C4-2B (cell line): ENCODE data around the gene SH3BGRL2.
A peak's percentile ranks its signal among the peaks of the same experiment; 100 is the strongest.

ENCODE experiments used
- H3K27ac ChIP-seq: fragments of 450-650 bp; 2 replicates; pipeline ENCODE4 v1.5.1; 2017
- ZFX ChIP-seq: fragments of 450-650 bp; IDR thresholded peaks from 2 replicates; pipeline ENCODE4 v1.6.1; 2017
- TF ChIP-seq, protein P1 (sequence below): fragments of 450-650 bp; conservative IDR thresholded peaks from 2 replicates; pipeline ENCODE4 v1.5.1; 2017; ENCODE audit warnings: mild to moderate bottlenecking

Gene SH3BGRL2

GRCh38 chr6:79687759-79688158, 56.6 kb downstream of the SH3BGRL2 start:
- no peak for TF ChIP-seq ZFX
- TF ChIP-seq, protein P1, sequence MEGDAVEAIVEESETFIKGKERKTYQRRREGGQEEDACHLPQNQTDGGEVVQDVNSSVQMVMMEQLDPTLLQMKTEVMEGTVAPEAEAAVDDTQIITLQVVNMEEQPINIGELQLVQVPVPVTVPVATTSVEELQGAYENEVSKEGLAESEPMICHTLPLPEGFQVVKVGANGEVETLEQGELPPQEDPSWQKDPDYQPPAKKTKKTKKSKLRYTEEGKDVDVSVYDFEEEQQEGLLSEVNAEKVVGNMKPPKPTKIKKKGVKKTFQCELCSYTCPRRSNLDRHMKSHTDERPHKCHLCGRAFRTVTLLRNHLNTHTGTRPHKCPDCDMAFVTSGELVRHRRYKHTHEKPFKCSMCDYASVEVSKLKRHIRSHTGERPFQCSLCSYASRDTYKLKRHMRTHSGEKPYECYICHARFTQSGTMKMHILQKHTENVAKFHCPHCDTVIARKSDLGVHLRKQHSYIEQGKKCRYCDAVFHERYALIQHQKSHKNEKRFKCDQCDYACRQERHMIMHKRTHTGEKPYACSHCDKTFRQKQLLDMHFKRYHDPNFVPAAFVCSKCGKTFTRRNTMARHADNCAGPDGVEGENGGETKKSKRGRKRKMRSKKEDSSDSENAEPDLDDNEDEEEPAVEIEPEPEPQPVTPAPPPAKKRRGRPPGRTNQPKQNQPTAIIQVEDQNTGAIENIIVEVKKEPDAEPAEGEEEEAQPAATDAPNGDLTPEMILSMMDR = no peak
- no peak overlapping the region for H3K27ac ChIP-seq

- TF ChIP-seq ZFX = no peak
- TF ChIP-seq, protein P1 = no peak
Measured at GRCh38 chr6:79694156-79694555, 63.0 kb downstream of the SH3BGRL2 start.

GRCh38 chr6:79694623-79695343, 63.7 kb downstream of the SH3BGRL2 start:
- TF ChIP-seq, protein P1 = peak; percentile 51
- no peak for TF ChIP-seq ZFX

More at GRCh38 chr6:79694156-79694555, 63.0 kb downstream of the SH3BGRL2 start:
- H3K27ac ChIP-seq = no peak overlapping the region

DNA sequence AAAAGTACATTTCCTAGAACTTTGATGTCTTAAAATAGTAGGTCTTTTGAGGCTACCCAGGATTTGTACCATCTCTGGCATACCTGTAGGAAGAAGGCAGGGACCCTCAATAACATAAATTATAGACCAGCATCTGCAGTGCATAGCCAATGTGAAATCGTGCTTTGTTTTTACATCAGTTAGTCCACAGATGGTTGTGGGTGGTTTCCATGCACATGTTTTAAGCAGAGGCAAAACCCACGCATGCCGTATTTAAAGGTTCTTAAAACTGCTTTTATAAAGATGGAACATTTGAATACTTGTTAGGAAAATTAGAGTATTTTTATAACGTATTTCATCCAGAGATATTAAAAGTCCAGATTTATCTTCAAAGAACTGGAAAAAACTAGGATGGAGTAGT, 66.3 kb downstream of the SH3BGRL2 start:
- no peak overlapping the region for H3K27ac ChIP-seq
- TF ChIP-seq ZFX = no peak
- TF ChIP-seq, protein P1 = no peak

More at GRCh38 chr6:79694623-79695343, 63.7 kb downstream of the SH3BGRL2 start:
- no peak overlapping the region for H3K27ac ChIP-seq

DNA sequence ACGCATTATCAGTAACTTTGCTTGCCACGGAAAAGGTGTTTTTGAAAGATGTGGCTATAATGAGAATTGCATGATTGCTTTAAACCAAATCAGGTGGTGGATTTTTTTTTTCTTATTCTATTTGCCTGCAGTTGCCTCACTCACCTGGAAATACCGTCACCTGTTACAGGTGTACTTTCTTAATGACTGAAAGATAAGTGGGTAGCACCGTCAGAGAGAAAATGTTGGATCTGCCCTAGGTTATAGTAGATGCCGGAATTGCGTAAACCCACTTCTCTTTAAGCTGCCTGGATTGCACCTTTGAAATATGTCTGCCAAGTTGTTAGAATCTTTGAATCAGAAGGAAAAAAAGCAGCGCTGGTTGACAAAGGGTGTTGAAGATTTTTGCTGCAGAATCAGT, 68.5 kb downstream of the SH3BGRL2 start:
- TF ChIP-seq, protein P1 = no peak
- no peak for TF ChIP-seq ZFX
- no peak overlapping the region for H3K27ac ChIP-seq

- TF ChIP-seq, protein P1 = no peak
- no peak for TF ChIP-seq ZFX
- no peak overlapping the region for H3K27ac ChIP-seq
Measured at GRCh38 chr6:79702691-79703090, 71.6 kb downstream of the SH3BGRL2 start.

- TF ChIP-seq, protein P1 = no peak
- TF ChIP-seq ZFX = no peak
Measured at GRCh38 chr6:79704200-79704599, 73.1 kb downstream of the SH3BGRL2 start.

More at GRCh38 chr6:79704200-79704599, 73.1 kb downstream of the SH3BGRL2 start:
- H3K27ac ChIP-seq = no peak overlapping the region
